OCI-LY7 (cell line): ENCODE data around the gene GAS7. TPM values are rescaled to one million over a fixed set of nuclear protein-coding genes. Genes with fewer than 3 reads are reported as not detected.

Source experiments
- BruUV-seq: library from RNA; stranded (reverse); fragments of 400-500 nt; replicated peaks from 2 replicates; lab custom pipeline; 2021; lab: Mats Ljungman, UMichigan
- CTCF ChIA-PET: fragments of 300-600 bp; sonication (Branson Sonifier 250); formaldehyde crosslinking; loops from one replicate; lab custom pipeline; 2022; ENCODE audit warnings: antibody characterized with exemption; ENCODE audit not compliant: unreplicated experiment; lab: Charles Lee
- POLR2A ChIA-PET: fragments of 300-600 bp; sonication (Branson Sonifier 250); formaldehyde crosslinking; loops from one replicate; lab custom pipeline; 2022; ENCODE audit warnings: antibody characterized with exemption; lab: Charles Lee
- DNase-seq: peaks from one replicate; pipeline ENCODE4 v3.0.0-alpha.2; 2015; ENCODE audit warnings: low spot score
- H2AFZ ChIP-seq: fragments of 200-600 bp; sonication (generic), shearing (Covaris generic); 2 replicates; pipeline ENCODE4 v1.6.1; 2014; ENCODE audit warnings: mild to moderate bottlenecking, antibody characterized with exemption, low read length, moderate library complexity
- H3K27ac ChIP-seq: fragments of 200-600 bp; sonication (generic); 2 replicates; pipeline ENCODE4 v1.5.1; 2014; ENCODE audit warnings: mixed run types, low read depth, mild to moderate bottlenecking, moderate library complexity, low read length, inconsistent platforms; ENCODE audit not compliant: poor library complexity, severe bottlenecking
- H3K36me3 ChIP-seq: fragments of 200-600 bp; sonication (generic); 2 replicates; pipeline ENCODE4 v1.6.1; 2014; ENCODE audit warnings: mild to moderate bottlenecking, antibody characterized with exemption, low read length, moderate library complexity, mixed read lengths; ENCODE audit not compliant: insufficient read depth
- H3K4me1 ChIP-seq: fragments of 200-600 bp; sonication (generic); 2 replicates; pipeline ENCODE4 v1.5.1; 2014; ENCODE audit warnings: mild to moderate bottlenecking, low read length; ENCODE audit not compliant: insufficient read depth, poor library complexity, severe bottlenecking
- H3K4me2 ChIP-seq: fragments of 200-600 bp; sonication (generic); 2 replicates; pipeline ENCODE4 v1.6.1; 2014; ENCODE audit warnings: mild to moderate bottlenecking, low read length
- H3K4me3 ChIP-seq: fragments of 200-600 bp; sonication (generic); 2 replicates; pipeline ENCODE4 v1.5.1; 2014; ENCODE audit warnings: mild to moderate bottlenecking, low read depth, low read length; ENCODE audit not compliant: poor library complexity, severe bottlenecking
- H3K79me2 ChIP-seq: fragments of 200-600 bp; sonication (generic); 2 replicates; pipeline ENCODE4 v1.6.1; 2016; ENCODE audit warnings: low read depth, mild to moderate bottlenecking, low read length, moderate library complexity, mixed read lengths; ENCODE audit not compliant: insufficient read depth
- H3K9me2 ChIP-seq: fragments of 200-600 bp; sonication (generic); 2 replicates; pipeline ENCODE4 v1.6.1; 2016; ENCODE audit warnings: mild to moderate bottlenecking, low read length, mixed read lengths; ENCODE audit not compliant: insufficient read depth
- H3K9me3 ChIP-seq: fragments of 200-600 bp; sonication (generic); 2 replicates; pipeline ENCODE4 v1.6.1; 2014; ENCODE audit warnings: mild to moderate bottlenecking, mixed run types, low read length, mixed read lengths
- H4K20me1 ChIP-seq: fragments of 200-600 bp; sonication (generic); 2 replicates; pipeline ENCODE4 v1.6.1; 2014; ENCODE audit warnings: mild to moderate bottlenecking, antibody characterized with exemption, low read length, moderate library complexity, mixed read lengths; ENCODE audit not compliant: insufficient read depth
- EZH2phosphoT487 ChIP-seq: fragments of 200-600 bp; sonication (generic); IDR thresholded peaks from 2 replicates; pipeline ENCODE4 v1.6.1; 2018; ENCODE audit warnings: low read depth, borderline replicate concordance, mild to moderate bottlenecking, mixed run types, antibody characterized with exemption, low read length, moderate library complexity, mixed read lengths
- intact Hi-C: fragments of 100-400 bp; cut with micrococcal nuclease; formaldehyde crosslinking; loops from one replicate; pipeline ENCODE4 v1.10.0; 2022; ENCODE audit not compliant: unreplicated experiment
- total RNA-seq, 2 experiments: library from RNA; depleted of rRNA in 1 of 2; stranded (reverse); fragments of >200 nt in 1 of 2; shearing (Covaris generic) in 1 of 2; gene quantifications; 2 replicates each; pipeline ENCODE4 v1.2.3, GENCODE V29; 2014 to 2022
- TF ChIP-seq, protein P1 (sequence below): fragments of 200-600 bp; sonication (generic); conservative IDR thresholded peaks from 2 replicates; pipeline ENCODE4 v1.5.1; 2014; ENCODE audit warnings: mild to moderate bottlenecking, antibody characterized with exemption, low read length, moderate library complexity, mixed read lengths

GAS7 gene
- total RNA-seq, 2 experiments from 2014 or later, result 1.5 TPM; not detected in 1

DNA sequence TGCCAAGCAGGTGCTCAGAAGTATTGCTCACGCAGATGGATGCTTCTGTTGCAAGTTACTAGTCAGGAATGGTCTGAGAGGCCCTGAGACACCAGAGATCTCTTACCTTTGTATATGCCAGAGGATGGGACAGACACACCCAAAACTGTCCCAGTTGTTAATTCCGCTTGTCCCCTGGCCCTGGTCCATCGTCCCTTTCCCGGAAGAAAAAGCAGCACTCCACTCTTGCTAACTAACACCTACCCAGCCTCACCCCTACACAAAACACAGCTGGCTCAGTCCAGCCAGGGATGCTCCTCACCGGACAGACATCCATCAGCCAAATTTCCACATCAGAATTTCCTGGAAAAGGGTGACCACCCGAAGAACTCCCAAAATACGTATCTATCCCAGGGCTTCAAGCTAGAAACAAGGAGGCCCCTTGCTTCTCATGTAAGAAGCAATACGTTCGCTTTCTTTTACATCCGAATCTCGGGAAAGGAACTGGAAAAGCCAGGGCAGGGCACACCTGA, 2.0 kb downstream of the GAS7 start:
- Histone ChIP-seq H3K4me2 (no peak overlapping the region), H3K9me2 (no peaks in the 10 kb centered on the region), H3K4me3 (no peak overlapping the region), H3K9me3 (no peaks in the 10 kb centered on the region), H3K79me2 (no peaks in the 10 kb centered on the region), H2AFZ (no peak overlapping the region), H3K4me1 (no peaks in the 10 kb centered on the region), H3K27ac (no peak overlapping the region), H4K20me1 (no peaks in the 10 kb centered on the region), H3K36me3 (no peaks in the 10 kb centered on the region)
- BruUV-seq, result no TSS peak
- TF ChIP-seq EZH2phosphoT487, result no peak
- TF ChIP-seq, protein P1, sequence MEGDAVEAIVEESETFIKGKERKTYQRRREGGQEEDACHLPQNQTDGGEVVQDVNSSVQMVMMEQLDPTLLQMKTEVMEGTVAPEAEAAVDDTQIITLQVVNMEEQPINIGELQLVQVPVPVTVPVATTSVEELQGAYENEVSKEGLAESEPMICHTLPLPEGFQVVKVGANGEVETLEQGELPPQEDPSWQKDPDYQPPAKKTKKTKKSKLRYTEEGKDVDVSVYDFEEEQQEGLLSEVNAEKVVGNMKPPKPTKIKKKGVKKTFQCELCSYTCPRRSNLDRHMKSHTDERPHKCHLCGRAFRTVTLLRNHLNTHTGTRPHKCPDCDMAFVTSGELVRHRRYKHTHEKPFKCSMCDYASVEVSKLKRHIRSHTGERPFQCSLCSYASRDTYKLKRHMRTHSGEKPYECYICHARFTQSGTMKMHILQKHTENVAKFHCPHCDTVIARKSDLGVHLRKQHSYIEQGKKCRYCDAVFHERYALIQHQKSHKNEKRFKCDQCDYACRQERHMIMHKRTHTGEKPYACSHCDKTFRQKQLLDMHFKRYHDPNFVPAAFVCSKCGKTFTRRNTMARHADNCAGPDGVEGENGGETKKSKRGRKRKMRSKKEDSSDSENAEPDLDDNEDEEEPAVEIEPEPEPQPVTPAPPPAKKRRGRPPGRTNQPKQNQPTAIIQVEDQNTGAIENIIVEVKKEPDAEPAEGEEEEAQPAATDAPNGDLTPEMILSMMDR, result no peak
- no peak for DNase-seq
- POLR2A ChIA-PET, result no interaction called here
- CTCF ChIA-PET, result no interaction called here
- intact Hi-C loops, result no loop called here

DNA sequence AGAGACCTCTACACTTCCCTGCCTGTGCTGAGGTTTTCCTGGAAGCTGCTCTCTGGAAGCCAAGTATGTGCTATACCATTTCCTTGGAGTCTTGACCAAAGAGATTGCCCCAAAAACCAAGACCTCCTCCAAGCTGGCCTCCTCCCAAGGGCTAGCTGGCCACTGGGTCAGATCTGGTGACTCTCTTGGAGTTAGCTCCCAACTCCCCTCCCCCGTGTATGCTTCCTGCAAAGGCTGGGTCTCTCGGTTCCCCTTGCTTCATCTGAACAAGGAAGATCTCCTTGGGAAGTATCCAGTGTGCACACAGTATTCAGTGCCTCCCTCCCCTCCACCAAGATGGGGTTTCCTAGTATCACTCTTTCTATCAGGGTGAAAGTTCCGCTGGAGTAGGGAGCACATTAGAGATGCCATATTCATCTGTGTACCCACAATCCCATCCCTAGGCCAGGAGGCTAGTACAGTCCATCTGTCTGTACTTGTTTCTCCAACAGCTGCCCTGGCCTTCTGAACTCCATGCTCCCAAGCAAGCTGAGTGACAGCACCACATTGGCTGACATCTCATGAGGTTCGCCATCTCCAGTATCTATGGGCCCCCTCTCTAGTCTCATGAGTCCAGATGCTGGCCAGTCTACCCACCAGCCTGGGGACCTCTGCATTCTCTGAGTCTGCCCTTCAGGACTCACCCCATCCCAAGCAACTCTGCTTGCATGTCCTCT, 3.2 kb downstream of the GAS7 start:
- no peaks in the 10 kb centered on the region for H4K20me1 ChIP-seq
- no peaks in the 10 kb centered on the region for H3K9me2 ChIP-seq
- ChIA-PET POLR2A (no interaction called here), CTCF (no interaction called here)
- DNase-seq, result no peak
- no peak overlapping the region for H3K27ac ChIP-seq
- TF ChIP-seq, protein P1, result no peak
- TF ChIP-seq EZH2phosphoT487, result no peak
- no peak overlapping the region for H3K4me3 ChIP-seq
- BruUV-seq, result no TSS peak
- no peaks in the 10 kb centered on the region for H3K9me3 ChIP-seq
- H3K4me2 ChIP-seq, result no peak overlapping the region
- intact Hi-C loops, result no loop called here
- H3K36me3 ChIP-seq, result no peaks in the 10 kb centered on the region
- no peaks in the 10 kb centered on the region for H3K79me2 ChIP-seq
- no peak overlapping the region for H2AFZ ChIP-seq
- no peaks in the 10 kb centered on the region for H3K4me1 ChIP-seq

DNA sequence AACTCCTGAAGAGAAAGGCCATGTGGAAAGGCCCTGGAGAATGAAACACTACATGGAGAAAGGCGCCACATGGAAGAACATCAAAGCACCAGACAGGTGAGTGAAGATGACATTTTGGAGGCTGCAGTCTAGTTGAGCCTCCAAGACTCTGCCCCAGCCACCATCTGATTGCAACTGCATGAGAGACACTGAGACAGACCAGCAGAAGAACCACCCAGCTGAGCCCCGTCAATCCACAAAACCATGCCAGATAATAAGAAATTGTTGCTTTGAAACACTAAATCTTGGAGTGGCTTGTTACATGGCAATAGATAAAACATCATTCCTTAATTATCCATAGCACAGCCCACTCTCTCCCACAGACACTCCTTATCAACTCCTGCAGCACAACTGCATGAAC, 4.8 kb downstream of the GAS7 start:
- H3K4me2 ChIP-seq, result no peak overlapping the region
- BruUV-seq, result no TSS peak
- H2AFZ ChIP-seq, result no peak overlapping the region
- TF ChIP-seq, protein P1, result no peak
- no peak for TF ChIP-seq EZH2phosphoT487
- H3K36me3 ChIP-seq, result no peaks in the 10 kb centered on the region
- no peaks in the 10 kb centered on the region for H3K9me2 ChIP-seq
- H3K9me3 ChIP-seq, result no peaks in the 10 kb centered on the region
- H3K79me2 ChIP-seq, result no peaks in the 10 kb centered on the region
- ChIA-PET POLR2A (no interaction called here), CTCF (no interaction called here)
- DNase-seq, result no peak
- no peak overlapping the region for H3K27ac ChIP-seq
- no peaks in the 10 kb centered on the region for H3K4me1 ChIP-seq
- no peak overlapping the region for H3K4me3 ChIP-seq
- no peaks in the 10 kb centered on the region for H4K20me1 ChIP-seq
- intact Hi-C loops, result no loop called here
